Panc1 (cell line): ENCODE data around the gene DCXR.

ENCODE experiments used
- REST ChIP-seq, 2 experiments: IDR thresholded peaks; 2 replicates each; pipeline ENCODE4 v1.6.1; 2011 to 2012; ENCODE audit warnings: low read depth in 2 of 2, control low read depth in 1 of 2, low read length in 1 of 2, mild to moderate bottlenecking in 1 of 2, moderate library complexity in 1 of 2; ENCODE audit not compliant: insufficient read depth in 1 of 2
- TF ChIP-seq, protein P1 (sequence below): fragments of 450-650 bp; IDR thresholded peaks from 2 replicates; pipeline ENCODE4 v1.5.1; 2017; ENCODE audit warnings: mild to moderate bottlenecking

DNA sequence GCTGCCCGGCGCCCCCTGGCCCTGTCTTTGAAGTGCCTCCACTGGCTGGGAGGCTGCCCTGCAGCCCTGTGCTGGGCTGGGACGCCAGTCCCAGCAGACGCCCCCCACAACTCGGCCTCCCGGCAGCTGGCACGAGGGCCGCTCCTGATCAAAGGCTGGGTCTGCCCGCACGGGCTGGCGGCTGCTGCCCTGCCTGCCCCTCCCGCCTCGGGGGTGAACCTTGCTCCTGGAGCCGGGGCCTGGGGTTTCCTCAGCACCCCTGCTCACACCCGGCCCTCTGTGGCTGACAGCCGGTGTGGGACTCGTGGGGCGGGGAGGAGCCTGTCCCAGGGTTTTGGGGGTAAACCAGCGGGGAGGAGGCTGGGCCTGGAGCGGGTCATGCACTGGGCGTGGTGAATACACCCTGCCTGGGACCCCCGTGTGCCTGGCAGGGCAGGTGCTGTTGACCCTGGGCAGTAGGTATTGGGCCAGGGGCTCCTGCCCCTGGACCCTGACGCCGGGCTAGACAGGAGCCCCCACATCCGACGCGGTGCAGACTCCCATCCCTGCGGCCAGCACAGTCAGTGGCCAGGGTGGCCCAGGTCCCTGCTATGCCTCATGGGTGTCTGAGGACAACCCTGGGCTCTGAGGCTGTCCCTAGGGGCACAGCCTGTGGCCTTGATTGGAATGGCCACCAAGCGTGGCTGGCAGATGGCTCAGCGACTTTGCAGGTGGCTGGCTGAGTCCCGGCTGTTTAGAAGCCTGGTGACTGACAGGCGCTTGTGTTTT, 36.5 kb downstream of the DCXR start:
- TF ChIP-seq, protein P1, sequence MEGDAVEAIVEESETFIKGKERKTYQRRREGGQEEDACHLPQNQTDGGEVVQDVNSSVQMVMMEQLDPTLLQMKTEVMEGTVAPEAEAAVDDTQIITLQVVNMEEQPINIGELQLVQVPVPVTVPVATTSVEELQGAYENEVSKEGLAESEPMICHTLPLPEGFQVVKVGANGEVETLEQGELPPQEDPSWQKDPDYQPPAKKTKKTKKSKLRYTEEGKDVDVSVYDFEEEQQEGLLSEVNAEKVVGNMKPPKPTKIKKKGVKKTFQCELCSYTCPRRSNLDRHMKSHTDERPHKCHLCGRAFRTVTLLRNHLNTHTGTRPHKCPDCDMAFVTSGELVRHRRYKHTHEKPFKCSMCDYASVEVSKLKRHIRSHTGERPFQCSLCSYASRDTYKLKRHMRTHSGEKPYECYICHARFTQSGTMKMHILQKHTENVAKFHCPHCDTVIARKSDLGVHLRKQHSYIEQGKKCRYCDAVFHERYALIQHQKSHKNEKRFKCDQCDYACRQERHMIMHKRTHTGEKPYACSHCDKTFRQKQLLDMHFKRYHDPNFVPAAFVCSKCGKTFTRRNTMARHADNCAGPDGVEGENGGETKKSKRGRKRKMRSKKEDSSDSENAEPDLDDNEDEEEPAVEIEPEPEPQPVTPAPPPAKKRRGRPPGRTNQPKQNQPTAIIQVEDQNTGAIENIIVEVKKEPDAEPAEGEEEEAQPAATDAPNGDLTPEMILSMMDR: no peak
- no peak for TF ChIP-seq REST (IDR thresholded peaks at IDR 0.05; ENCODE audit: insufficient read depth in 1 of 2, low read depth in 2 of 2, low read length in 1 of 2)
